Lower lobe of right lung (tissue), 2 donors: ENCODE measurements around the gene DNAJB12. TPM values are rescaled to one million over a fixed set of nuclear protein-coding genes. Genes with fewer than 3 reads are reported as not detected.

Source experiments
- ATAC-seq, 2 donors: fragments of 200-7000 bp; cut with Tn5 transposase; one replicate each; pipeline ENCODE4 v1.9.1; 2020 to 2022; ENCODE audit warnings: mild to moderate bottlenecking in 2 of 2, moderate library complexity in 2 of 2
- DNase-seq: peaks from one replicate; pipeline ENCODE4 v3.0.0-alpha.2; 2020
- H3K27ac ChIP-seq: fragments of 200-600 bp; one replicate; pipeline ENCODE4 v1.8.0; 2022
- H3K27me3 ChIP-seq: fragments of 200-600 bp; one replicate; pipeline ENCODE4 v1.8.0; 2022; ENCODE audit warnings: low read depth
- H3K36me3 ChIP-seq: fragments of 200-600 bp; one replicate; pipeline ENCODE4 v1.8.0; 2022; ENCODE audit warnings: mild to moderate bottlenecking
- H3K4me1 ChIP-seq: fragments of 200-600 bp; one replicate; pipeline ENCODE4 v1.8.0; 2022
- H3K4me3 ChIP-seq: fragments of 200-600 bp; one replicate; pipeline ENCODE4 v1.8.0; 2022; ENCODE audit warnings: mild to moderate bottlenecking
- H3K9me3 ChIP-seq: fragments of 200-600 bp; one replicate; pipeline ENCODE4 v1.8.0; 2022
- CTCF ChIP-seq: fragments of 200-600 bp; IDR thresholded peaks from one replicate; pipeline ENCODE4 v1.8.0; 2022; ENCODE audit warnings: antibody characterized with exemption, mild to moderate bottlenecking
- intact Hi-C: fragments of 100-400 bp; cut with DNase I; formaldehyde crosslinking; loops from one replicate; pipeline ENCODE4 v1.11.0; 2022
- total RNA-seq: library from RNA; stranded (reverse); fragmentation: NEBNext Ultra II Directional; extraction: Animal tissue kit (Norgen Biotek cat#: 25700); gene quantifications from one replicate; pipeline ENCODE4 v1.2.1, GENCODE V29; 2021
- donor health status: DM: no; HTN: yes; CAD: no; lungs with severe emphysema.

DNAJB12 gene
- total RNA-seq, 1 donor from 2014 or later = 44.7 TPM

DNA sequence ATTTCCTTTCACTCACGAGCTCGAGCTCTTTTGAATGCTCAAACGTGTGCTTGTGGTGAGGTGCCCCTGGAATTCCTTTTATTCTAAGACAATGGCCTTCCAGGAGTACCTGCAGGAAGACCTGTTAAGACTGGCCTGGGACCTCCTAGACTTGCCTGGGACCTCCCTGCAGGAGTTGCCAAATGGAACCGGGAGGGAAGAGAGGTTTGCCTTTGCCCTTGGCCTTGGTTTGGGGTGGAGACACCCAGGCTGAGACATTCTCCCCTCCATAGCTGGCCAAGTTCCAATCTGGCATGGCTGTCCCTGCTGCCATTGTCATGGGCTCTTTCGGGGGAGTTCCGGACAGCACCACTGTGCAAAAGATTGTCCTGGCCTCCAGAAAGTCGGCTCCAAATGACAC is 39.7 kb downstream of the DNAJB12 start:
- DNase-seq = no peak
- peak overlapping the region; percentile 75 for H3K27ac ChIP-seq
- TF ChIP-seq CTCF = no peak
- ATAC-seq = no peak
- H3K36me3 ChIP-seq = no peaks in the 10 kb centered on the region
- no peaks in the 10 kb centered on the region for H3K9me3 ChIP-seq
- H3K4me3 ChIP-seq = no peak overlapping the region
- peaks cover 65% of the 10 kb centered on the region for H3K4me1 ChIP-seq
- no peaks in the 10 kb centered on the region for H3K27me3 ChIP-seq
- intact Hi-C loops = no loop called here

DNA sequence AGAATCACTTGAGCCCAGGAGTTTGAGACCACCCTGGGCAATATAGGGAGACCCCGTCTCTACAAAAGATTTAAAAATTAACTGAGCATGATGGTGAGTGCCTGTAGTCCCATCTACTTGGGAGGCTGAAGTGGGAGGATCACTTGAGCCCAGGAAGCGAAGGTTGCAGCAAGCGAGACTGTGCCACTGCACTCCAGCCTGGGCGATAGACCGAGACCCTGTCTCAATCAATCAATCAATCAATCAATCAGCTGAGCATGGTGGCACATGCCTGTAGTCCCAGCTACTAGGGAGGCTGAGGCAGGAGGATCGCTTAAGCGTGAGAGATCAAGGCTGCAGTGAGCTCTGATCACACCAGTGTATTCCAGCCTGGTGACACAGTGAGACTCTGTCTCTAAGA is 40.5 kb downstream of the DNAJB12 start:
- no peaks in the 10 kb centered on the region for H3K36me3 ChIP-seq
- H3K27me3 ChIP-seq = no peaks in the 10 kb centered on the region
- ATAC-seq (no peak), DNase-seq (no peak)
- peak overlapping the region; percentile 75 for H3K27ac ChIP-seq
- intact Hi-C loops = no loop called here
- no peak overlapping the region for H3K4me3 ChIP-seq
- TF ChIP-seq CTCF = no peak
- no peaks in the 10 kb centered on the region for H3K9me3 ChIP-seq
- H3K4me1 ChIP-seq = peaks cover 67% of the 10 kb centered on the region

- Histone ChIP-seq H3K4me3 (no peak overlapping the region), H3K36me3 (no peaks in the 10 kb centered on the region), H3K9me3 (no peaks in the 10 kb centered on the region), H3K4me1 (peaks cover 67% of the 10 kb centered on the region), H3K27me3 (no peaks in the 10 kb centered on the region), H3K27ac (no peak overlapping the region)
- ATAC-seq (no peak), DNase-seq (no peak)
- TF ChIP-seq CTCF = no peak
- intact Hi-C loops = no loop called here
These were observed 41.8 kb downstream of the DNAJB12 start for GRCh38 chr10:72312865-72313391.

DNA sequence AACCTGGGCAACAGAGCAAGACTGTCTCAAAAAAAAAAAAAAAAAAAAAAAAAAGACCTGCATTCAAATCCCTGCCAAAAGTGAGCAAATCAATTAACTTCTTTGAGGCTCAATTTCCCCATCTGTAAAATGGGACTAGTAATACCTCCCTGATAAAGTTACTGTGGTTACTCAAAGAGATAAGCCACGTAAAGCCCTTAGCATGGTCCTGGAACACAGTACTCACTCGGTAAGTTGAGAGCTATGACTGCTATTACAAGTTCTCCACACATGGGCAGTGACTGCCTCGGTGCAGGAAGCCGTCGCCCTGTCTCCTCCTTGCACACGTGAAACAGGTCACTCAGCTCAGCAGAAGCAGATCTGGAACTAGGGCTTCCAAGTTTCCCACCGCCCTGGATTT is 43.1 kb downstream of the DNAJB12 start:
- no peaks in the 10 kb centered on the region for H3K36me3 ChIP-seq
- intact Hi-C loops = no loop called here
- ATAC-seq = no peak
- H3K9me3 ChIP-seq = no peaks in the 10 kb centered on the region
- no peaks in the 10 kb centered on the region for H3K27me3 ChIP-seq
- no peak overlapping the region for H3K4me3 ChIP-seq
- no peak overlapping the region for H3K27ac ChIP-seq
- DNase-seq = no peak
- TF ChIP-seq CTCF = no peak
- peaks cover 63% of the 10 kb centered on the region for H3K4me1 ChIP-seq

DNA sequence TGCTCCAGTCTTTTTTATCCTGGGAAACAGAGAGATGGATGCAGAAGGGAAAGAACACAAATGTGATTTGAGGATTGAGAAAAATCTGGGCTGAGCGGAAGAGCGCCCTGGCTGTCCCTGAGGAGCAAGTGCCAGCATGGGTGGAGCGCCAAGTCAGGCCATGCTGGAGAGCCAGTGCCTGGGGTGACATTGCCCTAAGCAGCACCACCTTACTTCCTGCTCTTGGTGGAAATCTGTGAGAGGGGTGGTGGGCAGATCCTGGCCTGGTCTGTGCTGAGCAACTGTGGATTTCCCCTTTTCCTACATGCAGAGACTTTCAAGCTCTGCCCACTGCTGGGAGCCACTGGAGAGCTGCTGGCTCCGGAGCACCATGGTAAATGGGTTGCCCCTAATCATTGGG is 44.1 kb downstream of the DNAJB12 start:
- ATAC-seq (peak in 1 of 2 donors; percentile 19), DNase-seq (no peak)
- intact Hi-C loops = no loop called here
- Histone ChIP-seq H3K36me3 (no peaks in the 10 kb centered on the region), H3K4me3 (no peak overlapping the region), H3K9me3 (no peaks in the 10 kb centered on the region), H3K27ac (peak overlapping the region; percentile 18), H3K27me3 (no peaks in the 10 kb centered on the region), H3K4me1 (peaks cover 63% of the 10 kb centered on the region)
- no peak for TF ChIP-seq CTCF

GRCh38 chr10:72310241-72310633 is 44.5 kb downstream of the DNAJB12 start:
- DNase-seq (no peak), ATAC-seq (no peak)
- H3K4me3 ChIP-seq = no peak overlapping the region
- H3K27ac ChIP-seq = peak overlapping the region; percentile 18
- H3K9me3 ChIP-seq = no peaks in the 10 kb centered on the region
- H3K36me3 ChIP-seq = no peaks in the 10 kb centered on the region
- H3K4me1 ChIP-seq = peaks cover 62% of the 10 kb centered on the region
- H3K27me3 ChIP-seq = no peaks in the 10 kb centered on the region
- intact Hi-C loops = no loop called here
- no peak for TF ChIP-seq CTCF
